ENCODE measurements around the gene SLC26A8. TPM values are rescaled to one million over a fixed set of nuclear protein-coding genes. Genes with fewer than 3 reads are reported as not detected.

Gene SLC26A8
- total and polyA plus RNA-seq, 2 of the 13 experiments (the other 11 are each of a cell fraction or from before 2014, with no cell fraction given) = 0.46 TPM; not detected in 1

DNA sequence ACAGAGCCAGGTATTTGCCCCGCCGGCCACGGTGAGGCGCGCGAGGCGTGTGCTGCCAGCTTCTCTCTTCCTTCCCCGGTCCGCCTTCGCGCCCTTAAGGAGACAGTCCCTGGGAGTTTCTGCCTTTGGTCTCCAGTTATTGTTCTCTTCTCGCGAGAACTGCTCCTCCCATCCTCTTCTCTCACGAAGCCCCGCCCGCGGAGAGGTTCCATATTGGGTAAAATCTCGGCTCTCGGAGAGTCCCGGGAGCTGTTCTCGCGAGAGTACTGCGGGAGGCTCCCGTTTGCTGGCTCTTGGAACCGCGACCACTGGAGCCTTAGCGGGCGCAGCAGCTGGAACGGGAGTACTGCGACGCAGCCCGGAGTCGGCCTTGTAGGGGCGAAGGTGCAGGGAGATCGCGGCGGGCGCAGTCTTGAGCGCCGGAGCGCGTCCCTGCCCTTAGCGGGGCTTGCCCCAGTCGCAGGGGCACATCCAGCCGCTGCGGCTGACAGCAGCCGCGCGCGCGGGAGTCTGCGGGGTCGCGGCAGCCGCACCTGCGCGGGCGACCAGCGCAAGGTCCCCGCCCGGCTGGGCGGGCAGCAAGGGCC is 3.2 kb upstream of the SLC26A8 start, which contains the start of gene MAPK14 (continued):
- no peak for TF ChIP-seq ZNF3 (CRISPR knock-in tag; IDR thresholded peaks at IDR 0.05)
- no peak for TF ChIP-seq ZFP90 (CRISPR knock-in tag; IDR thresholded peaks at IDR 0.05; ENCODE audit: borderline replicate concordance)
- peak; percentile 77; the same call in 1 of the 2 replicates for TF ChIP-seq ZNF160 (CRISPR knock-in tag; IDR thresholded peaks at IDR 0.05)
- TF ChIP-seq ZNF512B (CRISPR knock-in tag; IDR thresholded peaks at IDR 0.05; ENCODE audit: borderline replicate concordance) = no peak
- peak; percentile 70 for TF ChIP-seq ZNF781 (CRISPR knock-in tag; IDR thresholded peaks at IDR 0.05; ENCODE audit: borderline replicate concordance, not compliant biosample characterization)
- TF ChIP-seq POLR2G (IDR thresholded peaks at IDR 0.05; ENCODE audit: low read depth, low read length) = peak; percentile 99
- peak; percentile 40; the same call in 1 of the 2 replicates for TF ChIP-seq CBX5 (CRISPR knock-in tag; IDR thresholded peaks at IDR 0.05; ENCODE audit: borderline replicate concordance)
- TF ChIP-seq ETS1 (CRISPR knock-in tag; IDR thresholded peaks at IDR 0.05) = peak; percentile 47; the same call in 1 of the 2 replicates
- no peak for TF ChIP-seq GABPA (IDR thresholded peaks at IDR 0.05; ENCODE audit: low read depth, low read length)
- peak; percentile 61; the same call in 1 of the 2 replicates for TF ChIP-seq GABPA (CRISPR knock-in tag; IDR thresholded peaks at IDR 0.05; ENCODE audit: low read depth)
- TF ChIP-seq TRAFD1 (CRISPR knock-in tag; IDR thresholded peaks at IDR 0.05; ENCODE audit: borderline replicate concordance) = no peak; the same call in 1 of the 2 replicates
- no peak for TF ChIP-seq ZSCAN22 (CRISPR knock-in tag; IDR thresholded peaks at IDR 0.05)
- peak; percentile 96 for TF ChIP-seq PHF21A (CRISPR knock-in tag; IDR thresholded peaks at IDR 0.05)
- no peak for TF ChIP-seq ARID2 (CRISPR knock-in tag; IDR thresholded peaks at IDR 0.05; ENCODE audit: borderline replicate concordance)
- peak; percentile 48 for TF ChIP-seq SRSF1 (optimal IDR thresholded peaks at IDR 0.05; ENCODE audit: low read depth, low read length)
- TF ChIP-seq, protein P1, sequence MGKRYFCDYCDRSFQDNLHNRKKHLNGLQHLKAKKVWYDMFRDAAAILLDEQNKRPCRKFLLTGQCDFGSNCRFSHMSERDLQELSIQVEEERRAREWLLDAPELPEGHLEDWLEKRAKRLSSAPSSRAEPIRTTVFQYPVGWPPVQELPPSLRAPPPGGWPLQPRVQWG (CRISPR knock-in tag; IDR thresholded peaks at IDR 0.05; ENCODE audit: borderline replicate concordance, low read depth) = no peak
- TF ChIP-seq ZFP36L1 (CRISPR knock-in tag; IDR thresholded peaks at IDR 0.05) = 0 out of 2 replicates have a peak, but pooled peaks have one; percentile 59
- TF ChIP-seq TCF7 (IDR thresholded peaks at IDR 0.05; ENCODE audit: low read depth) = no peak
- TF ChIP-seq NFE2 (CRISPR knock-in tag; IDR thresholded peaks at IDR 0.05) = no peak
- no peak for TF ChIP-seq ZNF7 (CRISPR knock-in tag; IDR thresholded peaks at IDR 0.05)
- peak; percentile 89; the same call in 1 of the 2 replicates for TF ChIP-seq BRF2 (CRISPR knock-in tag; IDR thresholded peaks at IDR 0.05)
- peak; percentile 70; the same call in 1 of the 2 replicates for TF ChIP-seq PITX1 (CRISPR knock-in tag; IDR thresholded peaks at IDR 0.05)
- no peak for TF ChIP-seq ZNF576 (CRISPR knock-in tag; IDR thresholded peaks at IDR 0.05)
